Neutrophil (primary cell): ENCODE data around the gene HMCN2.

ENCODE experiments used
- H3K27ac ChIP-seq: fragments of 200-600 bp; sonication (generic); 2 replicates; pipeline ENCODE4 v1.5.1; 2016; ENCODE audit warnings: mild to moderate bottlenecking, moderate library complexity
- H3K27me3 ChIP-seq: fragments of 200-600 bp; sonication (generic); 2 replicates; pipeline ENCODE4 v1.6.0; 2016; ENCODE audit warnings: mild to moderate bottlenecking
- H3K36me3 ChIP-seq: fragments of 200-600 bp; sonication (generic); 2 replicates; pipeline ENCODE4 v1.5.1; 2017
- H3K4me1 ChIP-seq, 2 experiments: fragments of 200-600 bp in 1 of 2; sonication (generic) in 1 of 2; 1 replicate in 1 of 2; 2 replicates in 1 of 2; pipeline versions ENCODE4 v1.5.1 to v1.6.1; 2013 to 2016; ENCODE audit warnings: low read depth in 1 of 2, low read length in 1 of 2, mild to moderate bottlenecking in 1 of 2, moderate library complexity in 1 of 2; ENCODE audit not compliant: control insufficient read depth in 1 of 2, insufficient read depth in 1 of 2
- H3K4me3 ChIP-seq, 2 experiments: fragments of 200-600 bp in 1 of 2; sonication (generic) in 1 of 2; 1 replicate in 1 of 2; 2 replicates in 1 of 2; pipeline ENCODE4 v1.5.1; 2013 to 2016; ENCODE audit warnings: low read depth in 1 of 2, low read length in 1 of 2, mild to moderate bottlenecking in 1 of 2, moderate library complexity in 1 of 2
- H3K9me3 ChIP-seq: fragments of 200-600 bp; sonication (generic); 2 replicates; pipeline ENCODE4 v1.5.1; 2016
- TF ChIP-seq, protein P1 (sequence below): fragments of 200-600 bp; sonication (generic); IDR thresholded peaks from 2 replicates; pipeline ENCODE4 v1.5.1; 2016; ENCODE audit warnings: antibody characterized with exemption

HMCN2 gene

DNA sequence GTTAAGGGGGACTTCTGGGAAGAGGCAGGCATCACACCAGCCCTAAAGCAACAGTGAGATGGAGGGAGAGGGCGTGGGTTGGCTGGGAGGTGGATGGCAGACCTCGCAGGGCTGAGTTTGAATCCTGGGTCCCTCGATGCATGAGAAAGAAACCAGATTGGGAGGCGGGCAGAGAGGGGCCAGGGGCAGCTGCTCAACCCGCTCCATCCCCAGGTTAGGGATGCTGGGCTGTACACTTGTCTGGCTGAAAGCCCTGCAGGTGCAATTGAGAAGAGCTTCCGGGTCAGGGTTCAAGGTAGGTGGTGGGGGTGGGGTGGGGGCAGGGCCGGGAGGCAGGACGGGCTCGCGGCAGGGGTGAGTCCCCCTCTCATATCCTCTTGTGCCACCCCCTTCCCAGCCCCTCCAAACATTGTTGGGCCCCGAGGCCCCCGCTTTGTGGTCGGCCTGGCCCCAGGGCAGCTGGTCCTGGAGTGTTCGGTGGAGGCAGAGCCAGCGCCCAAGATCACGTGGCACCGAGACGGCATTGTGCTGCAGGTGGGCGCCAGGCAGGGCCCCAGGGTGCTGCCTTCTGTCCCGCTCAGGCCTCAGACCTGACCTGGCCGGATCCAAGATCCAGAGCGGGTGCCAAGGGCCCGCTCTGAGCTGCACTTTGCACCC is 129.4 kb downstream of the HMCN2 start:
- TF ChIP-seq, protein P1, sequence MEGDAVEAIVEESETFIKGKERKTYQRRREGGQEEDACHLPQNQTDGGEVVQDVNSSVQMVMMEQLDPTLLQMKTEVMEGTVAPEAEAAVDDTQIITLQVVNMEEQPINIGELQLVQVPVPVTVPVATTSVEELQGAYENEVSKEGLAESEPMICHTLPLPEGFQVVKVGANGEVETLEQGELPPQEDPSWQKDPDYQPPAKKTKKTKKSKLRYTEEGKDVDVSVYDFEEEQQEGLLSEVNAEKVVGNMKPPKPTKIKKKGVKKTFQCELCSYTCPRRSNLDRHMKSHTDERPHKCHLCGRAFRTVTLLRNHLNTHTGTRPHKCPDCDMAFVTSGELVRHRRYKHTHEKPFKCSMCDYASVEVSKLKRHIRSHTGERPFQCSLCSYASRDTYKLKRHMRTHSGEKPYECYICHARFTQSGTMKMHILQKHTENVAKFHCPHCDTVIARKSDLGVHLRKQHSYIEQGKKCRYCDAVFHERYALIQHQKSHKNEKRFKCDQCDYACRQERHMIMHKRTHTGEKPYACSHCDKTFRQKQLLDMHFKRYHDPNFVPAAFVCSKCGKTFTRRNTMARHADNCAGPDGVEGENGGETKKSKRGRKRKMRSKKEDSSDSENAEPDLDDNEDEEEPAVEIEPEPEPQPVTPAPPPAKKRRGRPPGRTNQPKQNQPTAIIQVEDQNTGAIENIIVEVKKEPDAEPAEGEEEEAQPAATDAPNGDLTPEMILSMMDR: no peak
- Histone ChIP-seq H3K9me3 (no peaks in the 10 kb centered on the region), H3K36me3 (no peaks in the 10 kb centered on the region), H3K27me3 (no peaks in the 10 kb centered on the region), H3K27ac (no peak overlapping the region), H3K4me1 (no peaks in the 10 kb centered on the region), H3K4me3 (no peak overlapping the region)

DNA sequence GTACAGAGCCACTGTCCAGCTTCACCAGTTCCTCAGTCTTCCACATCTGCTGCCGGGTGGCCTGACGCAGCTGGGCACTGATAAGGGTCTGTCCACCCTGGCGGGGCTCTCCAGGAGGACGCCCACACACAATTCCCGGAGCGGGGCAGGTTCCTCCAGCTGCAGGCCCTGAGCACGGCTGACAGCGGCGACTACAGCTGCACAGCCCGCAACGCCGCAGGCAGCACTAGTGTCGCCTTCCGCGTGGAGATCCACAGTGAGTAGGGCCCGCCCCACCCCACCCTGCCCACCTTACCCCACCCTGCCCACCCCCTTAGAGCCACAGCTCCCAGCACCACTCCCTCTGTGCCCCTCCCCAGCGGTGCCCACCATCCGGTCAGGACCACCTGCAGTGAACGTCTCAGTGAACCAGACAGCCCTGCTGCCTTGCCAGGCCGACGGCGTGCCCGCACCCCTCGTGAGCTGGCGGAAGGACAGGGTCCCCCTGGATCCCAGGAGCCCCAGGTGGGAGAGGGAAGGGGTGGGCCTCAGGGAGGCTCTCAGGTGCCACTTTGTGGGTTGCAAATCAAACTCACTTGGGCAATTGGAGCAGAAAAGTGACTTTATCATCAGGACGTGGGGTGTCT is 130.4 kb downstream of the HMCN2 start:
- Histone ChIP-seq H3K9me3 (no peaks in the 10 kb centered on the region), H3K4me3 (no peak overlapping the region), H3K4me1 (no peaks in the 10 kb centered on the region), H3K27me3 (no peaks in the 10 kb centered on the region), H3K27ac (no peak overlapping the region), H3K36me3 (no peaks in the 10 kb centered on the region)
- TF ChIP-seq, protein P1: no peak

DNA sequence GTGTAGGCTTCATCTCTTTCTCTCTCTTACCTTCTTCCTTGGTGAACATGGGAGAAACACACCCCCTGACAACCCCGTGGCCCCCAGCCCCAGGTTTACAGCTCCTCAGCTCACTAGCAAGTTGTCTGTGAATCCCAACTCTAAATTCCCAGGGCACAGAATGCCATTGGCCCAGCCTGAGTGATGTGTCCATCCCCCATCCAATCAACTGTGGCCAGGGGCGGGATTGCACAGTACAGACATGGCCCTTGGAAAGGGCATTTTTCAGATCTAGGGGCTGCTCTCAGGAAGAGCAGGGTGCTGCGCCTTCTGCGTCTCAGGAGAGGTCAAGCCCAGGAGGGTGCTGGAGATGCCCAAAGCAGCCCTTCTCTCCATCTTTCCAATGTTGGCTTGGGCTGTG is 131.0 kb downstream of the HMCN2 start:
- TF ChIP-seq, protein P1: no peak
- H3K4me1 ChIP-seq: no peaks in the 10 kb centered on the region
- H3K36me3 ChIP-seq: no peaks in the 10 kb centered on the region
- no peak overlapping the region for H3K4me3 ChIP-seq
- H3K27ac ChIP-seq: no peak overlapping the region
- no peaks in the 10 kb centered on the region for H3K27me3 ChIP-seq
- H3K9me3 ChIP-seq: no peaks in the 10 kb centered on the region

DNA sequence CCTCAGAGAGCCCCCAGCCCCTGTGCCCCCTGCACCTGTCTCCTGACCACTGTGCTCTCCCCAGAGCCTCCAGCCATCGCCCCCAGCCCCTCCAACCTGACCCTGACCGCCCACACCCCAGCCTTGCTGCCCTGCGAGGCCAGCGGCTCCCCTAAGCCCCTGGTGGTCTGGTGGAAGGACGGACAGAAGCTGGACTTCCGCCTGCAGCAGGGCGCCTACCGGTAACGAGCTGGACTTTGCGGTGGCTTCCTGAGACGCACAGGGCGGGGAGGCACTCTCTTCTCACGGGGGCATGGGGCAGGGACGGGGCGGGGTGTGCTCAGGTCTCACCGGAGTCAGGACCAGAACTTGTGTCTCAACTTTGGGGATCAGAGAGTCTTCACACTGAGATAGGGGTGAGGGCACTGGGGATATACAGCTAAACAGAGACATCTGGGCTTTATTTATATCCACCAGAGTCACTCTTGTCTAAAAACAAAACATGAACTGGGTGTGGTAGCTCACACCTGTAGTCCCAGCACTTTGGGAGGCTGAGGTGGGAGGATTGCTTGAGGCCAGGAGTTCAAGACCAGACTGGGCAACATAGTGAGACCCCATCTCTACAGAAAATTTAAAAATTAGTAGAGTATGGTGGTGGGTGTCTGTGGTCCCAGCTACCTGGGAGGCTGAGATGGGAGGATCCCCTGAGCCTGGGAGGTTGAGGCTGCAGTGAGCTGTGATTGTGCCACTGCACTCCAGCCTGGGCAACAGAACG is 133.1 kb downstream of the HMCN2 start:
- Histone ChIP-seq H3K36me3 (no peaks in the 10 kb centered on the region), H3K27me3 (no peaks in the 10 kb centered on the region), H3K27ac (no peak overlapping the region), H3K4me3 (no peak overlapping the region), H3K9me3 (no peaks in the 10 kb centered on the region), H3K4me1 (no peaks in the 10 kb centered on the region)
- TF ChIP-seq, protein P1: no peak

DNA sequence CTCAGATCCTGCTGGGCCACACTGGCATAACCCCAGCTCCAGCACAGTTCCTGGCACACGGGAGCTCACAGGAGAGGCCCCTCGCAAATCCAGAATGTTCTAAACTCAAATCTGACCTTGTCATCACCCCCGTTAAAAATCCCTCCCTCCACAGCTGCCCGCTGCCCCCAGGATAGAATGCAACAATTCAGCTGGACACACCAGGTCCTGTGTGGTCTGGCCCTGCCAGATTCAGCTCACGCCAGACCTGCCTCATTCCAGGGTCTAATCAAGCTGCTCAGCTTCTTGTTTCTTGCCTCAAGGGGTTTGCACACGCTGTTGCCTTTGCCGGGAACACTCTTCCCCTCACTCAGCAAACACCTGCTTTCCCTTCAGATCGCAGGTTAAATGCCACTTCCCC is 134.2 kb downstream of the HMCN2 start:
- TF ChIP-seq, protein P1: no peak
- no peaks in the 10 kb centered on the region for H3K36me3 ChIP-seq
- no peaks in the 10 kb centered on the region for H3K4me1 ChIP-seq
- H3K27me3 ChIP-seq: no peaks in the 10 kb centered on the region
- H3K4me3 ChIP-seq: no peak overlapping the region
- no peaks in the 10 kb centered on the region for H3K9me3 ChIP-seq
- H3K27ac ChIP-seq: no peak overlapping the region
